ENCODE measurements around the gene RNF130.
A peak's percentile ranks its signal among the peaks of the same experiment; 100 is the strongest.

GRCh38 chr5:180021900-180022299 is 49.7 kb downstream of the RNF130 start:
- TF ChIP-seq, protein P1, sequence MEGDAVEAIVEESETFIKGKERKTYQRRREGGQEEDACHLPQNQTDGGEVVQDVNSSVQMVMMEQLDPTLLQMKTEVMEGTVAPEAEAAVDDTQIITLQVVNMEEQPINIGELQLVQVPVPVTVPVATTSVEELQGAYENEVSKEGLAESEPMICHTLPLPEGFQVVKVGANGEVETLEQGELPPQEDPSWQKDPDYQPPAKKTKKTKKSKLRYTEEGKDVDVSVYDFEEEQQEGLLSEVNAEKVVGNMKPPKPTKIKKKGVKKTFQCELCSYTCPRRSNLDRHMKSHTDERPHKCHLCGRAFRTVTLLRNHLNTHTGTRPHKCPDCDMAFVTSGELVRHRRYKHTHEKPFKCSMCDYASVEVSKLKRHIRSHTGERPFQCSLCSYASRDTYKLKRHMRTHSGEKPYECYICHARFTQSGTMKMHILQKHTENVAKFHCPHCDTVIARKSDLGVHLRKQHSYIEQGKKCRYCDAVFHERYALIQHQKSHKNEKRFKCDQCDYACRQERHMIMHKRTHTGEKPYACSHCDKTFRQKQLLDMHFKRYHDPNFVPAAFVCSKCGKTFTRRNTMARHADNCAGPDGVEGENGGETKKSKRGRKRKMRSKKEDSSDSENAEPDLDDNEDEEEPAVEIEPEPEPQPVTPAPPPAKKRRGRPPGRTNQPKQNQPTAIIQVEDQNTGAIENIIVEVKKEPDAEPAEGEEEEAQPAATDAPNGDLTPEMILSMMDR (IDR thresholded peaks at IDR 0.05), result peak; percentile 4
- no peak for TF ChIP-seq EZH2phosphoT487 (IDR thresholded peaks at IDR 0.05)
